Colonic mucosa (tissue), 4 donors: ENCODE measurements around the gene OR2J2. TPM values are rescaled to one million over a fixed set of nuclear protein-coding genes. Genes with fewer than 3 reads are reported as not detected.
"Not testable (repeated sequence)": the region's sequence is repeated elsewhere in the genome, so short reads cannot be mapped to it uniquely, and the experiment has no call there.

Experiments
- DNase-seq: peaks from one replicate; pipeline ENCODE4 v3.0.0-alpha.2; 2020
- H3K27ac ChIP-seq: fragments of 200-600 bp; one replicate; pipeline ENCODE4 v1.8.0; 2021
- H3K27me3 ChIP-seq: fragments of 200-600 bp; one replicate; pipeline ENCODE4 v1.8.0; 2021
- H3K36me3 ChIP-seq: fragments of 200-600 bp; one replicate; pipeline ENCODE4 v1.8.0; 2021
- H3K4me1 ChIP-seq: fragments of 200-600 bp; one replicate; pipeline ENCODE4 v1.8.0; 2021; ENCODE audit warnings: mild to moderate bottlenecking
- H3K4me3 ChIP-seq: fragments of 200-600 bp; one replicate; pipeline ENCODE4 v1.8.0; 2021
- H3K9ac ChIP-seq, 2 donors: one replicate each; pipeline ENCODE4 v1.7.0; 2013; ENCODE audit warnings: control low read depth in 2 of 2, low read depth in 2 of 2, low read length in 2 of 2
- H3K9me3 ChIP-seq: fragments of 200-600 bp; one replicate; pipeline ENCODE4 v1.8.0; 2021
- CTCF ChIP-seq: fragments of 200-600 bp; IDR thresholded peaks from one replicate; pipeline ENCODE4 v1.8.0; 2022; ENCODE audit warnings: antibody characterized with exemption, mild to moderate bottlenecking
- intact Hi-C: fragments of 100-400 bp; cut with DNase I; formaldehyde crosslinking; loops from one replicate; pipeline ENCODE4 v1.14.1; 2022
- total RNA-seq, 2 donors: library from RNA; stranded (reverse); fragmentation: NEBNext Ultra II Directional in 1 of 2; extraction: Animal tissue kit (Norgen Biotek cat#: 25700) in 1 of 2; gene quantifications; one replicate each; pipeline ENCODE4 v1.2.1, GENCODE V29; 2021
- donor health status: healthy.
- donor health status: DM: no; HTN: no; CAD: no.
- donor health status: DM: no; HTN: no; CAD: no.

OR2J2 gene
- not detected for total RNA-seq

- H3K9me3 ChIP-seq, H3K27me3 ChIP-seq, H3K27ac ChIP-seq, H3K9ac ChIP-seq, DNase-seq, intact Hi-C loops, H3K36me3 ChIP-seq, H3K4me3 ChIP-seq, H3K4me1 ChIP-seq: not testable (repeated sequence)
These were observed at the start of gene OR2J2 for GRCh38 chr6:29170607-29171006. TSS of gene OR2J2 (plus strand) at chr6:29170907. CDS start at chr6:29173636, 2,729 bp downstream.

- Histone ChIP-seq H3K4me3 (no peak overlapping the region), H3K27me3 (no peaks in the 10 kb centered on the region), H3K9ac (no peak overlapping the region), H3K4me1 (no peaks in the 10 kb centered on the region), H3K36me3 (no peaks in the 10 kb centered on the region), H3K27ac (no peak overlapping the region), H3K9me3 (no peaks in the 10 kb centered on the region)
- intact Hi-C loops, result no loop called here
- no peak for TF ChIP-seq CTCF
- no peak for DNase-seq
These were observed 41.2 kb upstream of the OR2J2 start for GRCh38 chr6:29129326-29130012.

- no peaks in the 10 kb centered on the region for H3K4me1 ChIP-seq
- no peaks in the 10 kb centered on the region for H3K36me3 ChIP-seq
- no peak overlapping the region for H3K9ac ChIP-seq
- no peak overlapping the region for H3K27ac ChIP-seq
- intact Hi-C loops, result no loop called here
- H3K9me3 ChIP-seq, result no peaks in the 10 kb centered on the region
- no peak overlapping the region for H3K4me3 ChIP-seq
- no peak for TF ChIP-seq CTCF
- DNase-seq, result no peak
- no peaks in the 10 kb centered on the region for H3K27me3 ChIP-seq
These were observed 40.1 kb upstream of the OR2J2 start for GRCh38 chr6:29130644-29131043.

GRCh38 chr6:29131691-29132090 is 39.0 kb upstream of the OR2J2 start:
- no peak for TF ChIP-seq CTCF
- Histone ChIP-seq H3K27me3 (no peaks in the 10 kb centered on the region), H3K9ac (no peak overlapping the region), H3K4me1 (no peaks in the 10 kb centered on the region), H3K9me3 (no peaks in the 10 kb centered on the region), H3K27ac (no peak overlapping the region), H3K36me3 (no peaks in the 10 kb centered on the region), H3K4me3 (no peak overlapping the region)
- intact Hi-C loops, result no loop called here
- DNase-seq, result no peak

DNA sequence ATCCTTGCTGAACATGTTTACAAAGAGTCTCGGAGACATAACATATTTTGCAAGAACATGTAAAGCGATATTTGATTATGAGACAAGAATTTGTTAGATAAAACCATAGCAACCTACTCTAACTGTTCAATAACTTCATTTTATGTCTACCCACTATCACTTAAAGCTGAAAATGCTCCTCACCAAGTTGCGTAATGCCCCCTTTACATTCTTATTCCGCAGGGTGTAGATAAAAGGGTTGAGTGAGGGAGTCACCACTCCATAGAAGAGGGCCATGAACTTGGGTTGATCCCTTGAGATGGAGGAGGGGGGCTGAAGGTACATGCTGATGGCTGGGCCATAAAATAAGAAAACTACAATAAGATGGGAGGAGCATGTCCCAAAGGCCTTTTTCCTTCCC is 33.0 kb upstream of the OR2J2 start:
- intact Hi-C loops, result no loop called here

More for the DNA sequence above, 33.0 kb upstream of the OR2J2 start:
- no peak overlapping the region for H3K27ac ChIP-seq
- H3K9ac ChIP-seq, result no peak overlapping the region
- no peaks in the 10 kb centered on the region for H3K36me3 ChIP-seq
- no peaks in the 10 kb centered on the region for H3K9me3 ChIP-seq
- no peak overlapping the region for H3K4me3 ChIP-seq
- no peaks in the 10 kb centered on the region for H3K27me3 ChIP-seq
- DNase-seq, result no peak
- TF ChIP-seq CTCF, result no peak
- no peaks in the 10 kb centered on the region for H3K4me1 ChIP-seq
